ENCODE data around the gene TDG.

The TDG gene

DNA sequence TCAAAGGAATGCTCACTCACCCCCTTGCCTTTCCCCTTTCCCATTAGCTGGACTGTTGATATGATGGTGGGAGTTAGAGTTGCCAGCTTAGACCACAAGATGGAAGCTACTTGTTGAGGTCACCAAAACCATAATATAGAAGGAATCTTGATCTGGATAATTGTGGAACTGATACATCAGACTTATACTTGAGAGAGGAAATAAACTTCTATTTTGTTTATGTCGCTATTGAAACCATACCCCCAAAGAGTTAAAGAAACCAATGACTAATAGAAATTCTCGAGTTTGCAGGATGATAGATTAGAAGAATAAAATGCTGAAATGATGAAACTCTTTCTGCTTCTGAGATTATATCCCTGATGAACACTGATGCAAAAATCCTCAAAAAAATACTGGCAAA, 37.9 kb downstream of the TDG start:
- Histone ChIP-seq H3K27me3 (ENCODE audit: low read depth, low read length) (peaks cover 15% of the 10 kb centered on the region), H3K4me3 (ENCODE audit: low read length) (no peak overlapping the region), H3K36me3 (replicated peaks; ENCODE audit: low read depth, low read length) (no peaks in the 10 kb centered on the region), H2AFZ (ENCODE audit: low read depth, low read length) (no peak overlapping the region), H3K9ac (ENCODE audit: low read length) (no peak overlapping the region), H4K20me1 (ENCODE audit: insufficient read depth, low read length) (no peaks in the 10 kb centered on the region), H3K9me3 (ENCODE audit: insufficient read depth, low read length) (no peaks in the 10 kb centered on the region), H3K79me2 (ENCODE audit: low read length) (no peaks in the 10 kb centered on the region), H3K27ac (ENCODE audit: low read length) (no peak overlapping the region), H3K4me2 (ENCODE audit: low read length) (no peak overlapping the region), H3K4me1 (ENCODE audit: low read length) (peaks cover 8% of the 10 kb centered on the region; the same call in 1 of the 2 replicates)
- TF ChIP-seq EZH2phosphoT487 (IDR thresholded peaks at IDR 0.05; ENCODE audit: low read depth), result no peak
- TF ChIP-seq, protein P1, sequence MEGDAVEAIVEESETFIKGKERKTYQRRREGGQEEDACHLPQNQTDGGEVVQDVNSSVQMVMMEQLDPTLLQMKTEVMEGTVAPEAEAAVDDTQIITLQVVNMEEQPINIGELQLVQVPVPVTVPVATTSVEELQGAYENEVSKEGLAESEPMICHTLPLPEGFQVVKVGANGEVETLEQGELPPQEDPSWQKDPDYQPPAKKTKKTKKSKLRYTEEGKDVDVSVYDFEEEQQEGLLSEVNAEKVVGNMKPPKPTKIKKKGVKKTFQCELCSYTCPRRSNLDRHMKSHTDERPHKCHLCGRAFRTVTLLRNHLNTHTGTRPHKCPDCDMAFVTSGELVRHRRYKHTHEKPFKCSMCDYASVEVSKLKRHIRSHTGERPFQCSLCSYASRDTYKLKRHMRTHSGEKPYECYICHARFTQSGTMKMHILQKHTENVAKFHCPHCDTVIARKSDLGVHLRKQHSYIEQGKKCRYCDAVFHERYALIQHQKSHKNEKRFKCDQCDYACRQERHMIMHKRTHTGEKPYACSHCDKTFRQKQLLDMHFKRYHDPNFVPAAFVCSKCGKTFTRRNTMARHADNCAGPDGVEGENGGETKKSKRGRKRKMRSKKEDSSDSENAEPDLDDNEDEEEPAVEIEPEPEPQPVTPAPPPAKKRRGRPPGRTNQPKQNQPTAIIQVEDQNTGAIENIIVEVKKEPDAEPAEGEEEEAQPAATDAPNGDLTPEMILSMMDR (IDR thresholded peaks at IDR 0.05; ENCODE audit: low read depth, low read length), result no peak

DNA sequence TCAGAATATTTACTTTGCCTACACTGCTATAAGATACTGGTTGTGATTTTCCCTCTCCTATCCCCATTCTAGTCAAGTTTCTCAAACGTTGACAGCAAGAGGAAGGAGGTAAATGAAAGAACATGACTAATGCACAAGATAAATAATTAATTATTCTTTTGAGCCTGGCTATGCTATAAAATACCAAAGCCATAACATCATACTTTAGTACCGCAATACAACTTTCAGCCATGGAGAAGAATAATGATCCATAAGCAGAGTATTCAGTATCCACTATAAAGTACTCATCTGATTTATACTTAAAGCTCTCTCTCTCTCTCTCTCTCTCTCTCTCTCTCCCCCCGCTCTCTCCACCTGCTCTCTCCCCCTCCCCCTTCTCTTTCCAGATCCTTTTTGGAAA, 41.3 kb downstream of the TDG start:
- no peaks in the 10 kb centered on the region for H3K79me2 ChIP-seq (ENCODE audit: low read length)
- no peaks in the 10 kb centered on the region for H3K36me3 ChIP-seq (replicated peaks; ENCODE audit: low read depth, low read length)

DNA sequence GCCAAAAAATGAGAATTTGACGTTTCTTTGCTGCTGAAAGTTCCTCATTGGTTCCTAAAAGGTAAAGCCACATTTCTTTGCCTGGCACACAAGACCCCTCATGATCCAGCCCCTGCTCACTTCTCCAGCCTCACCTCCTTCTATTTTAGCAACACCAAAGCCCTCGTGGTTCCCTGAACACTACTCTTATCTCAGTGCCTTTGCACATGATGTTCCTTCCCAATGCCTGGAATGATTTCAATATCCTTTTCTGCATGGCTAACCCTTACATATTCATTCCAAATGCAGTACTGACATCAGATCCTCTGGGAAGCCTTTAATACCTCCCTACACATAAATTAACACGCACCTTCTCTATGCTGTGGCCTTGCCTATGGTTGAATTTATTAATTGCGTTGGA, 44.4 kb downstream of the TDG start:
- Histone ChIP-seq H3K36me3 (replicated peaks; ENCODE audit: low read depth, low read length) (no peaks in the 10 kb centered on the region), H3K9me3 (ENCODE audit: insufficient read depth, low read length) (no peaks in the 10 kb centered on the region), H3K9ac (ENCODE audit: low read length) (no peak overlapping the region), H3K4me1 (ENCODE audit: low read length) (no peaks in the 10 kb centered on the region), H3K4me2 (ENCODE audit: low read length) (no peak overlapping the region), H3K4me3 (ENCODE audit: low read length) (no peak overlapping the region), H3K79me2 (ENCODE audit: low read length) (no peaks in the 10 kb centered on the region), H3K27me3 (ENCODE audit: low read depth, low read length) (no peaks in the 10 kb centered on the region), H2AFZ (ENCODE audit: low read depth, low read length) (no peak overlapping the region), H3K27ac (ENCODE audit: low read length) (no peak overlapping the region), H4K20me1 (ENCODE audit: insufficient read depth, low read length) (no peaks in the 10 kb centered on the region)
- no peak for TF ChIP-seq EZH2phosphoT487 (IDR thresholded peaks at IDR 0.05; ENCODE audit: low read depth)
- TF ChIP-seq, protein P1 (IDR thresholded peaks at IDR 0.05; ENCODE audit: low read depth, low read length), result no peak

More for the DNA sequence above, 41.3 kb downstream of the TDG start:
- Histone ChIP-seq H2AFZ (ENCODE audit: low read depth, low read length) (no peak overlapping the region), H4K20me1 (ENCODE audit: insufficient read depth, low read length) (no peaks in the 10 kb centered on the region), H3K9ac (ENCODE audit: low read length) (no peak overlapping the region), H3K4me2 (ENCODE audit: low read length) (no peak overlapping the region), H3K4me3 (ENCODE audit: low read length) (no peak overlapping the region), H3K9me3 (ENCODE audit: insufficient read depth, low read length) (no peaks in the 10 kb centered on the region), H3K27me3 (ENCODE audit: low read depth, low read length) (peaks cover 7% of the 10 kb centered on the region; the same call in 1 of the 2 replicates), H3K4me1 (ENCODE audit: low read length) (no peaks in the 10 kb centered on the region), H3K27ac (ENCODE audit: low read length) (no peak overlapping the region)
- TF ChIP-seq EZH2phosphoT487 (IDR thresholded peaks at IDR 0.05; ENCODE audit: low read depth), result no peak
- TF ChIP-seq, protein P1 (IDR thresholded peaks at IDR 0.05; ENCODE audit: low read depth, low read length), result no peak

DNA sequence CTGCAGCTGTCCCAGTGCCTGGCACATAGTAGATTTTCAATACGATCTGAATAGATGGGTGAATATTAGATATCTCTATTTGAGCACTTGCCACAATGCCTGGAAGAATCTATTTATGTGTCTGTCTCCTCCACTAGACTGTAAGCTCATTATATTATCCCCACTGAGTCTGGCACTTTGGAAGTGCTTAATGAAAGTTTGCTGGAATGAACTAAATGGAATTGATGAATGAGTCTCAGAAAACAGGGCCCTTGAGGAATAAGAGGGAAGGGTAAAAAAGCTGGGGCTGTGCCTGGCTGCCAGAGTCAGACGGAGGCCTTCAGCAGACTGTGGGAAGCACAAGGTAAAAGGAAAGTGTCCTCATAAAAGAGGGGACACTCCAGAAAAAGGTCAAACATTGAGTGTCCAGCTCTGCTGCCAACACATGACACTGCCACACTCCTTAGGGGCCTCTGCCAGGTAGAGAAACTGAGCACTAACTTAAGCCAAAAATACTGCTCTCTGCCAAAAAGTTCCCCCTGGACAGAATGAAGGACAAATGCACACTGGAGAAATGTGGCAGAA, 45.0 kb downstream of the TDG start:
- no peaks in the 10 kb centered on the region for H3K79me2 ChIP-seq (ENCODE audit: low read length)
- no peak overlapping the region for H3K4me2 ChIP-seq (ENCODE audit: low read length)
- no peaks in the 10 kb centered on the region for H3K4me1 ChIP-seq (ENCODE audit: low read length)
- H3K9me3 ChIP-seq (ENCODE audit: insufficient read depth, low read length), result no peaks in the 10 kb centered on the region
- no peak overlapping the region for H3K9ac ChIP-seq (ENCODE audit: low read length)
- H4K20me1 ChIP-seq (ENCODE audit: insufficient read depth, low read length), result no peaks in the 10 kb centered on the region
- H3K36me3 ChIP-seq (replicated peaks; ENCODE audit: low read depth, low read length), result no peaks in the 10 kb centered on the region
- TF ChIP-seq EZH2phosphoT487 (IDR thresholded peaks at IDR 0.05; ENCODE audit: low read depth), result no peak
- TF ChIP-seq, protein P1 (IDR thresholded peaks at IDR 0.05; ENCODE audit: low read depth, low read length), result no peak
- H3K27me3 ChIP-seq (ENCODE audit: low read depth, low read length), result no peaks in the 10 kb centered on the region
- no peak overlapping the region for H3K27ac ChIP-seq (ENCODE audit: low read length)
- H2AFZ ChIP-seq (ENCODE audit: low read depth, low read length), result no peak overlapping the region
- H3K4me3 ChIP-seq (ENCODE audit: low read length), result no peak overlapping the region
